Measurements from ENCODE around the gene HSPA12B.

GRCh38 chr20:3699037-3699436 is 33.4 kb upstream of the HSPA12B start:
- TF ChIP-seq JUND (IDR thresholded peaks at IDR 0.05): no peak
- TF ChIP-seq CTCF (IDR thresholded peaks at IDR 0.05): no peak
- TF ChIP-seq USF1 (IDR thresholded peaks at IDR 0.05; ENCODE audit: borderline replicate concordance, low read depth): no peak
- TF ChIP-seq RAD21 (IDR thresholded peaks at IDR 0.05; ENCODE audit: low read length): no peak
- TF ChIP-seq FOXJ3 (CRISPR knock-in tag; IDR thresholded peaks at IDR 0.05): no peak
- no peak for TF ChIP-seq ELF1 (IDR thresholded peaks at IDR 0.05)
- no peak for TF ChIP-seq EP300 (IDR thresholded peaks at IDR 0.05; ENCODE audit: borderline replicate concordance in 1 of 2, low read depth in 1 of 2, low read length in 1 of 2)
- TF ChIP-seq YY1 (IDR thresholded peaks at IDR 0.05; ENCODE audit: low read depth): no peak
